HEK293 (cell line): ENCODE measurements around the gene LANCL2.

Source experiments
- CTCF ChIA-PET: fragments of 350-600 bp; formaldehyde crosslinking; extraction: SDS; loops from one replicate; lab custom pipeline; 2021; ENCODE audit warnings: antibody characterized with exemption; lab: Yijun Ruan, JAX
- POLR2A ChIA-PET: fragments of 300-600 bp; formaldehyde crosslinking; extraction: SDS; loops from one replicate; lab custom pipeline; 2020; ENCODE audit warnings: antibody characterized with exemption, inconsistent platforms; lab: Yijun Ruan, JAX
- H3K27ac ChIP-seq: fragments of 200-500 bp; sonication (Bioruptor generic); 2 replicates; pipeline ENCODE4 v1.5.1; 2014; ENCODE audit warnings: low read depth, low read length, control low read depth, inconsistent platforms; ENCODE audit errors: extremely low read depth
- H3K36me3 ChIP-seq, 2 experiments: fragments of 200-500 bp in 1 of 2; sonication (Bioruptor generic) in 1 of 2; 1 replicate in 1 of 2; 2 replicates in 1 of 2; pipeline ENCODE4 v1.5.1; 2014 to 2017; ENCODE audit warnings: inconsistent platforms in 2 of 2, low read length in 2 of 2; ENCODE audit not compliant: control insufficient read depth in 2 of 2, insufficient read depth in 1 of 2
- H3K4me1 ChIP-seq: fragments of 200-500 bp; sonication (Bioruptor generic); 2 replicates; pipeline ENCODE4 v1.5.1; 2014; ENCODE audit warnings: mild to moderate bottlenecking, low read length, inconsistent platforms; ENCODE audit not compliant: control insufficient read depth, insufficient read depth
- H3K4me3 ChIP-seq: 2 replicates; pipeline ENCODE4 v1.5.1; 2011; ENCODE audit warnings: low read depth, mild to moderate bottlenecking, control low read depth, low read length, moderate library complexity
- H3K9me3 ChIP-seq: fragments of 200-500 bp; sonication (Bioruptor generic); 2 replicates; pipeline ENCODE4 v1.5.1; 2014; ENCODE audit warnings: low read depth, low read length, inconsistent platforms; ENCODE audit not compliant: control insufficient read depth, insufficient read depth
- EGR2 ChIP-seq: fragments of 450-650 bp; formaldehyde crosslinking; IDR thresholded peaks from 2 replicates; pipeline ENCODE4 v1.5.1; 2016; ENCODE audit warnings: low read depth, missing biosample characterization, missing genetic modification characterization
- PRDM1 ChIP-seq: fragments of 450-650 bp; formaldehyde crosslinking; IDR thresholded peaks from 2 replicates; pipeline ENCODE4; 2016; ENCODE audit warnings: missing biosample characterization, missing genetic modification characterization
- REPIN1 ChIP-seq: fragments of 450-650 bp; formaldehyde crosslinking; IDR thresholded peaks from 2 replicates; pipeline ENCODE4 v1.5.1; 2017; ENCODE audit warnings: missing biosample characterization, missing genetic modification characterization, low read depth
- ZNF10 ChIP-seq: fragments of 450-650 bp; formaldehyde crosslinking; IDR thresholded peaks from 2 replicates; pipeline ENCODE4 v1.5.1; 2017; ENCODE audit warnings: missing biosample characterization, missing genetic modification characterization
- ZNF155 ChIP-seq: fragments of 450-650 bp; formaldehyde crosslinking; IDR thresholded peaks from 2 replicates; pipeline ENCODE4 v1.5.1; 2016; ENCODE audit warnings: missing biosample characterization, missing genetic modification characterization
- ZNF221 ChIP-seq: fragments of 450-650 bp; formaldehyde crosslinking; IDR thresholded peaks from 2 replicates; pipeline ENCODE4 v1.5.1; 2017; ENCODE audit warnings: missing biosample characterization, missing genetic modification characterization, borderline replicate concordance
- ZNF473 ChIP-seq: fragments of 450-650 bp; formaldehyde crosslinking; IDR thresholded peaks from 2 replicates; pipeline ENCODE4 v1.5.1; 2017; ENCODE audit warnings: missing biosample characterization, missing genetic modification characterization
- ZNF555 ChIP-seq: fragments of 450-650 bp; formaldehyde crosslinking; conservative IDR thresholded peaks from 2 replicates; pipeline ENCODE4 v1.5.1; 2017; ENCODE audit warnings: missing biosample characterization, mild to moderate bottlenecking, missing genetic modification characterization, inconsistent platforms
- ZNF791 ChIP-seq: fragments of 450-650 bp; formaldehyde crosslinking; IDR thresholded peaks from 2 replicates; pipeline ENCODE4 v1.5.1; 2016; ENCODE audit warnings: missing biosample characterization, missing genetic modification characterization
- TF ChIP-seq, protein P1 (sequence below): fragments of 450-650 bp; formaldehyde crosslinking; IDR thresholded peaks from 2 replicates; pipeline ENCODE4 v1.5.1; 2016; ENCODE audit warnings: missing biosample characterization, missing genetic modification characterization
- TF ChIP-seq, protein P2 (sequence below): fragments of 450-650 bp; formaldehyde crosslinking; conservative IDR thresholded peaks from 2 replicates; pipeline ENCODE4 v1.5.1; 2016; ENCODE audit warnings: low read depth, missing biosample characterization, missing genetic modification characterization
- TF ChIP-seq, protein P3 (sequence below): fragments of 450-650 bp; formaldehyde crosslinking; IDR thresholded peaks from 2 replicates; pipeline ENCODE4 v1.5.1; 2016; ENCODE audit warnings: missing biosample characterization, missing genetic modification characterization
- TF ChIP-seq, protein P4 (sequence below): fragments of 450-650 bp; formaldehyde crosslinking; IDR thresholded peaks from 2 replicates; pipeline ENCODE4 v1.5.1; 2017; ENCODE audit warnings: missing biosample characterization, mild to moderate bottlenecking, missing genetic modification characterization, moderate library complexity
- TF ChIP-seq, protein P5 (sequence below): fragments of 450-650 bp; formaldehyde crosslinking; conservative IDR thresholded peaks from 2 replicates; pipeline ENCODE4 v1.5.1; 2016; ENCODE audit warnings: low read depth, missing biosample characterization, missing genetic modification characterization

The LANCL2 gene

DNA sequence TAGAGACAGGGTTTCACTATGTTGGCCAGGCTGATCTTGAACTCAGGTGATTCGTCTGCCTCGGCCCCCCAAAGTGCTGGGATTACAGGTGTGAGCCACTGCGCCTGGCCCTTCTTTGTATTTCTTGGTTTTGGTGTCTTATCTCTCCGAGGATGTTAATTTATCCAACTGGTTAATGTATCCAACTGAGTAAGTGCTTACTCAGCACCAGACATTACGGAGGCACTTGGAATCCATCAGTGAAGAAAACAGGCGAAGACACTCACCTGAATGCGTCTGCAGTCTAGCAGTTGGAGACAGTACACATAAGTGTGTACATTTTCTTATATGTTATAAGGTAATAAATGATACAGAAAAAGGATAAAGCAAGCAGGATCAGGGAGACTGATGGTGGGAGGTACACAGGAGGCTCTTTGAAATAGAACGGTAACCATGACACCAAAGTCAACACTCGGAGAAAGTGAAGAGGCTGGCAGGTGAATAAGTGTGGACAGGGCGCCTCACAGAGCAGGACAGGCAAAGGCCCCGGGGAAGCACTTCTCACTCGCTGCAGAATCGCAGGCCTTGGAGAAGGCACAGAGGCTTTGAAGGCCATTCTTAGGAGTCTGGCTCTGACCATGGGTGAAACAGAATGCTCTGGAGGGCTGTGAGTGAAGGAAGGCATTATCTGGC is 73.1 kb downstream of the LANCL2 start (continued):
- TF ChIP-seq, protein P1, sequence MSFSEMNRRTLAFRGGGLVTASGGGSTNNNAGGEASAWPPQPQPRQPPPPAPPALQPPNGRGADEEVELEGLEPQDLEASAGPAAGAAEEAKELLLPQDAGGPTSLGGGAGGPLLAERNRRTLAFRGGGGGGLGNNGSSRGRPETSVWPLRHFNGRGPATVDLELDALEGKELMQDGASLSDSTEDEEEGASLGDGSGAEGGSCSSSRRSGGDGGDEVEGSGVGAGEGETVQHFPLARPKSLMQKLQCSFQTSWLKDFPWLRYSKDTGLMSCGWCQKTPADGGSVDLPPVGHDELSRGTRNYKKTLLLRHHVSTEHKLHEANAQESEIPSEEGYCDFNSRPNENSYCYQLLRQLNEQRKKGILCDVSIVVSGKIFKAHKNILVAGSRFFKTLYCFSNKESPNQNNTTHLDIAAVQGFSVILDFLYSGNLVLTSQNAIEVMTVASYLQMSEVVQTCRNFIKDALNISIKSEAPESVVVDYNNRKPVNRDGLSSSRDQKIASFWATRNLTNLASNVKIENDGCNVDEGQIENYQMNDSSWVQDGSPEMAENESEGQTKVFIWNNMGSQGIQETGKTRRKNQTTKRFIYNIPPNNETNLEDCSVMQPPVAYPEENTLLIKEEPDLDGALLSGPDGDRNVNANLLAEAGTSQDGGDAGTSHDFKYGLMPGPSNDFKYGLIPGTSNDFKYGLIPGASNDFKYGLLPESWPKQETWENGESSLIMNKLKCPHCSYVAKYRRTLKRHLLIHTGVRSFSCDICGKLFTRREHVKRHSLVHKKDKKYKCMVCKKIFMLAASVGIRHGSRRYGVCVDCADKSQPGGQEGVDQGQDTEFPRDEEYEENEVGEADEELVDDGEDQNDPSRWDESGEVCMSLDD = no peak
- TF ChIP-seq, protein P2, sequence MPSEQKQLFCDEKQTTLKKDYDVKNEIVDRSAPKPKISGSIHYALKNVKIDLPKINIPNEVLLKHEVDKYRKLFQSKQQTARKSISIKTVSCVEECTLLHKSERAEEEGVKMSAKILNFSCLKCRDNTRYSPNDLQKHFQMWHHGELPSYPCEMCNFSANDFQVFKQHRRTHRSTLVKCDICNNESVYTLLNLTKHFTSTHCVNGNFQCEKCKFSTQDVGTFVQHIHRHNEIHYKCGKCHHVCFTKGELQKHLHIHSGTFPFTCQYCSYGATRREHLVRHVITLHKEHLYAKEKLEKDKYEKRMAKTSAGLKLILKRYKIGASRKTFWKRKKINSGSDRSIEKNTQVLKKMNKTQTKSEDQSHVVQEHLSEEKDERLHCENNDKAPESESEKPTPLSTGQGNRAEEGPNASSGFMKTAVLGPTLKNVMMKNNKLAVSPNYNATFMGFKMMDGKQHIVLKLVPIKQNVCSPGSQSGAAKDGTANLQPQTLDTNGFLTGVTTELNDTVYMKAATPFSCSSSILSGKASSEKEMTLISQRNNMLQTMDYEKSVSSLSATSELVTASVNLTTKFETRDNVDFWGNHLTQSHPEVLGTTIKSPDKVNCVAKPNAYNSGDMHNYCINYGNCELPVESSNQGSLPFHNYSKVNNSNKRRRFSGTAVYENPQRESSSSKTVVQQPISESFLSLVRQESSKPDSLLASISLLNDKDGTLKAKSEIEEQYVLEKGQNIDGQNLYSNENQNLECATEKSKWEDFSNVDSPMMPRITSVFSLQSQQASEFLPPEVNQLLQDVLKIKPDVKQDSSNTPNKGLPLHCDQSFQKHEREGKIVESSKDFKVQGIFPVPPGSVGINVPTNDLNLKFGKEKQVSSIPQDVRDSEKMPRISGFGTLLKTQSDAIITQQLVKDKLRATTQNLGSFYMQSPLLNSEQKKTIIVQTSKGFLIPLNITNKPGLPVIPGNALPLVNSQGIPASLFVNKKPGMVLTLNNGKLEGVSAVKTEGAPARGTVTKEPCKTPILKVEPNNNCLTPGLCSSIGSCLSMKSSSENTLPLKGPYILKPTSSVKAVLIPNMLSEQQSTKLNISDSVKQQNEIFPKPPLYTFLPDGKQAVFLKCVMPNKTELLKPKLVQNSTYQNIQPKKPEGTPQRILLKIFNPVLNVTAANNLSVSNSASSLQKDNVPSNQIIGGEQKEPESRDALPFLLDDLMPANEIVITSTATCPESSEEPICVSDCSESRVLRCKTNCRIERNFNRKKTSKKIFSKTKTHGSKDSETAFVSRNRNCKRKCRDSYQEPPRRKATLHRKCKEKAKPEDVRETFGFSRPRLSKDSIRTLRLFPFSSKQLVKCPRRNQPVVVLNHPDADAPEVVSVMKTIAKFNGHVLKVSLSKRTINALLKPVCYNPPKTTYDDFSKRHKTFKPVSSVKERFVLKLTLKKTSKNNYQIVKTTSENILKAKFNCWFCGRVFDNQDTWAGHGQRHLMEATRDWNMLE (tag by site-specific recombination) = no peak
- TF ChIP-seq EGR2 (tag by site-specific recombination) (no peak), PRDM1 (no peak), ZNF791 (tag by site-specific recombination) (no peak), ZNF473 (tag by site-specific recombination) (no peak)
- TF ChIP-seq, protein P3, sequence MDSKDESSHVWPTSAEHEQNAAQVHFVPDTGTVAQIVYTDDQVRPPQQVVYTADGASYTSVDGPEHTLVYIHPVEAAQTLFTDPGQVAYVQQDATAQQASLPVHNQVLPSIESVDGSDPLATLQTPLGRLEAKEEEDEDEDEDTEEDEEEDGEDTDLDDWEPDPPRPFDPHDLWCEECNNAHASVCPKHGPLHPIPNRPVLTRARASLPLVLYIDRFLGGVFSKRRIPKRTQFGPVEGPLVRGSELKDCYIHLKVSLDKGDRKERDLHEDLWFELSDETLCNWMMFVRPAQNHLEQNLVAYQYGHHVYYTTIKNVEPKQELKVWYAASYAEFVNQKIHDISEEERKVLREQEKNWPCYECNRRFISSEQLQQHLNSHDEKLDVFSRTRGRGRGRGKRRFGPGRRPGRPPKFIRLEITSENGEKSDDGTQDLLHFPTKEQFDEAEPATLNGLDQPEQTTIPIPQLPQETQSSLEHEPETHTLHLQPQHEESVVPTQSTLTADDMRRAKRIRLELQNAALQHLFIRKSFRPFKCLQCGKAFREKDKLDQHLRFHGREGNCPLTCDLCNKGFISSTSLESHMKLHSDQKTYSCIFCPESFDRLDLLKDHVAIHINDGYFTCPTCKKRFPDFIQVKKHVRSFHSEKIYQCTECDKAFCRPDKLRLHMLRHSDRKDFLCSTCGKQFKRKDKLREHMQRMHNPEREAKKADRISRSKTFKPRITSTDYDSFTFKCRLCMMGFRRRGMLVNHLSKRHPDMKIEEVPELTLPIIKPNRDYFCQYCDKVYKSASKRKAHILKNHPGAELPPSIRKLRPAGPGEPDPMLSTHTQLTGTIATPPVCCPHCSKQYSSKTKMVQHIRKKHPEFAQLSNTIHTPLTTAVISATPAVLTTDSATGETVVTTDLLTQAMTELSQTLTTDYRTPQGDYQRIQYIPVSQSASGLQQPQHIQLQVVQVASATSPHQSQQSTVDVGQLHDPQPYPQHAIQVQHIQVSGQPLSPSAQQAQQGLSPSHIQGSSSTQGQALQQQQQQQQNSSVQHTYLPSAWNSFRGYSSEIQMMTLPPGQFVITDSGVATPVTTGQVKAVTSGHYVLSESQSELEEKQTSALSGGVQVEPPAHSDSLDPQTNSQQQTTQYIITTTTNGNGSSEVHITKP (tag by site-specific recombination) = no peak

DNA sequence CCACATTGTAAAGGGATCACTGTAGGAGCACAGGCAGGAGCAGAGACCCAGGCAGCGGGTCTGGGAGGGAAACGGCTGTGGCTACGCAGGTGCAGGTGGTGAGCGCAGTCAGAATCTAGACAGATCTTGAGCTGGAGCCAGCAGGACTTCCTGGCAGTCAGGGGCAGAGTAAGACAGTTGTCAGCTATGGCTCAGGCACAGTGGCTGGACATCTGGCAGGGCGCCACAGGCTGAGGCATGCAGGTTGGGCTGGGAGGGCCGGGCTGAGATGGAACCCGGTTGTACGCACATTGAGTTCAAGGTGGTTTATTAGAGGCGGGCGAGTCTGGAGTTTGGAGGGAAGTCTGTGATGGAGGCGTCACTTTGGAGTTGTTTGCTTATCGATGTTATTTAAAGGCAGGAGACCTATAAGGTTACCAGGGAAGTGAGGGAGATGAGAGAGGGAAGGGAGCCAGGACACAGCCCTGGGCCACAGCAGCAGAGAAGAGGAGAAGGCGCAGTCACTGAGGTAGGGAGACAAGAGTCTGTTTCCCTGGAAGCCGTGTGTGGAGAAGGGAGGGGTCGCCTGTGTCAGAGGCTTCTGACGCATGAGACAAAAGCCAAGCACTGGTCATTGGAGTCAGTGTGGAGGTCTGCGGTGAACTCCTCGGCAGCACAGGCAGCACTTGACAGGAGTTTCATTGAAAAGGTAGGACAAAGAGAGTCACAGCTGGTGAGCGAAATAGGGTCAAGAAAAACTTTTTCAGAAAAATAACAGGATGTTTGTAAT is 73.8 kb downstream of the LANCL2 start:
- Histone ChIP-seq H3K4me1 (no peaks in the 10 kb centered on the region), H3K4me3 (no peak overlapping the region), H3K9me3 (no peaks in the 10 kb centered on the region)
- ChIA-PET POLR2A (interaction anchor here (1.6 kb wide), 1 partner anchor 73 kb away, joined by 3 read pairs; the partner anchor contains the start of gene LANCL2), CTCF (no interaction called here)
- TF ChIP-seq, protein P4, sequence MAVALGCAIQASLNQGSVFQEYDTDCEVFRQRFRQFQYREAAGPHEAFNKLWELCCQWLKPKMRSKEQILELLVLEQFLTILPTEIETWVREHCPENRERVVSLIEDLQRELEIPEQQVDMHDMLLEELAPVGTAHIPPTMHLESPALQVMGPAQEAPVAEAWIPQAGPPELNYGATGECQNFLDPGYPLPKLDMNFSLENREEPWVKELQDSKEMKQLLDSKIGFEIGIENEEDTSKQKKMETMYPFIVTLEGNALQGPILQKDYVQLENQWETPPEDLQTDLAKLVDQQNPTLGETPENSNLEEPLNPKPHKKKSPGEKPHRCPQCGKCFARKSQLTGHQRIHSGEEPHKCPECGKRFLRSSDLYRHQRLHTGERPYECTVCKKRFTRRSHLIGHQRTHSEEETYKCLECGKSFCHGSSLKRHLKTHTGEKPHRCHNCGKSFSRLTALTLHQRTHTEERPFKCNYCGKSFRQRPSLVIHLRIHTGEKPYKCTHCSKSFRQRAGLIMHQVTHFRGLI = peak; percentile 74
- TF ChIP-seq ZNF155 (tag by site-specific recombination) (no peak), ZNF555 (no peak), REPIN1 (tag by site-specific recombination) (no peak), ZNF221 (no peak), ZNF10 (tag by site-specific recombination) (no peak)
- TF ChIP-seq, protein P5, sequence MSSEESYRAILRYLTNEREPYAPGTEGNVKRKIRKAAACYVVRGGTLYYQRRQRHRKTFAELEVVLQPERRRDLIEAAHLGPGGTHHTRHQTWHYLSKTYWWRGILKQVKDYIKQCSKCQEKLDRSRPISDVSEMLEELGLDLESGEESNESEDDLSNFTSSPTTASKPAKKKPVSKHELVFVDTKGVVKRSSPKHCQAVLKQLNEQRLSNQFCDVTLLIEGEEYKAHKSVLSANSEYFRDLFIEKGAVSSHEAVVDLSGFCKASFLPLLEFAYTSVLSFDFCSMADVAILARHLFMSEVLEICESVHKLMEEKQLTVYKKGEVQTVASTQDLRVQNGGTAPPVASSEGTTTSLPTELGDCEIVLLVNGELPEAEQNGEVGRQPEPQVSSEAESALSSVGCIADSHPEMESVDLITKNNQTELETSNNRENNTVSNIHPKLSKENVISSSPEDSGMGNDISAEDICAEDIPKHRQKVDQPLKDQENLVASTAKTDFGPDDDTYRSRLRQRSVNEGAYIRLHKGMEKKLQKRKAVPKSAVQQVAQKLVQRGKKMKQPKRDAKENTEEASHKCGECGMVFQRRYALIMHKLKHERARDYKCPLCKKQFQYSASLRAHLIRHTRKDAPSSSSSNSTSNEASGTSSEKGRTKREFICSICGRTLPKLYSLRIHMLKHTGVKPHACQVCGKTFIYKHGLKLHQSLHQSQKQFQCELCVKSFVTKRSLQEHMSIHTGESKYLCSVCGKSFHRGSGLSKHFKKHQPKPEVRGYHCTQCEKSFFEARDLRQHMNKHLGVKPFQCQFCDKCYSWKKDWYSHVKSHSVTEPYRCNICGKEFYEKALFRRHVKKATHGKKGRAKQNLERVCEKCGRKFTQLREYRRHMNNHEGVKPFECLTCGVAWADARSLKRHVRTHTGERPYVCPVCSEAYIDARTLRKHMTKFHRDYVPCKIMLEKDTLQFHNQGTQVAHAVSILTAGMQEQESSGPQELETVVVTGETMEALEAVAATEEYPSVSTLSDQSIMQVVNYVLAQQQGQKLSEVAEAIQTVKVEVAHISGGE (tag by site-specific recombination) = no peak
- TF ChIP-seq, all 188 proteins: peak for 1
- Histone ChIP-seq H3K27ac (no peak overlapping the region), H3K36me3 (no peaks in the 10 kb centered on the region)
